ENCODE measurements around the gene SLC35G6. TPM values are rescaled to one million over a fixed set of nuclear protein-coding genes. Genes with fewer than 3 reads are reported as not detected.
A peak's percentile ranks its signal among the peaks of the same experiment; 100 is the strongest.

SLC35G6 gene
- total RNA-seq, 1 experiment from 2014 or later = not detected

- in situ Hi-C loops (cut with HindIII; ENCODE audit: low pct_unique_long_range_greater_than_20kb, low sequenced_read_pairs) = no loop called here
- ATAC-seq (no peak), DNase-seq (ENCODE audit: low read depth, low spot score) (no peak)
- H3K4me3 ChIP-seq (ENCODE audit: low read depth in 2 of 2, low read length in 2 of 2) = peak overlapping the region; percentile 51 to 73
- ChIA-PET POLR2A (no interaction called here), CTCF (no interaction called here)
- intact Hi-C loops (cut with micrococcal nuclease; ENCODE audit: unreplicated experiment) = no loop called here
- peak overlapping the region; percentile 70 for H3K27ac ChIP-seq (ENCODE audit: low read length)
- H3K9me3 ChIP-seq (ENCODE audit: control insufficient read depth, insufficient read depth, low read depth, low read length) = no peaks in the 10 kb centered on the region
- H3K27me3 ChIP-seq (ENCODE audit: control insufficient read depth, insufficient read depth, low read length) = no peaks in the 10 kb centered on the region
- no TSS peak for BruUV-seq (replicated peaks)
- H3K4me1 ChIP-seq (ENCODE audit: control insufficient read depth, insufficient read depth, low read length) = peaks cover 18% of the 10 kb centered on the region
- TF ChIP-seq REST (IDR thresholded peaks at IDR 0.05; ENCODE audit: insufficient read depth in 1 of 2, low read depth in 2 of 2, low read length in 1 of 2) (no peak), POLR2AphosphoS5 (IDR thresholded peaks at IDR 0.05; ENCODE audit: low read depth, low read length) (no peak), SIN3A (IDR thresholded peaks at IDR 0.05; ENCODE audit: borderline replicate concordance, insufficient read depth, low read depth, low read length) (no peak), TCF7L2 (IDR thresholded peaks at IDR 0.05; ENCODE audit: low read depth, low read length) (no peak)
- TF ChIP-seq, protein P1, sequence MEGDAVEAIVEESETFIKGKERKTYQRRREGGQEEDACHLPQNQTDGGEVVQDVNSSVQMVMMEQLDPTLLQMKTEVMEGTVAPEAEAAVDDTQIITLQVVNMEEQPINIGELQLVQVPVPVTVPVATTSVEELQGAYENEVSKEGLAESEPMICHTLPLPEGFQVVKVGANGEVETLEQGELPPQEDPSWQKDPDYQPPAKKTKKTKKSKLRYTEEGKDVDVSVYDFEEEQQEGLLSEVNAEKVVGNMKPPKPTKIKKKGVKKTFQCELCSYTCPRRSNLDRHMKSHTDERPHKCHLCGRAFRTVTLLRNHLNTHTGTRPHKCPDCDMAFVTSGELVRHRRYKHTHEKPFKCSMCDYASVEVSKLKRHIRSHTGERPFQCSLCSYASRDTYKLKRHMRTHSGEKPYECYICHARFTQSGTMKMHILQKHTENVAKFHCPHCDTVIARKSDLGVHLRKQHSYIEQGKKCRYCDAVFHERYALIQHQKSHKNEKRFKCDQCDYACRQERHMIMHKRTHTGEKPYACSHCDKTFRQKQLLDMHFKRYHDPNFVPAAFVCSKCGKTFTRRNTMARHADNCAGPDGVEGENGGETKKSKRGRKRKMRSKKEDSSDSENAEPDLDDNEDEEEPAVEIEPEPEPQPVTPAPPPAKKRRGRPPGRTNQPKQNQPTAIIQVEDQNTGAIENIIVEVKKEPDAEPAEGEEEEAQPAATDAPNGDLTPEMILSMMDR (IDR thresholded peaks at IDR 0.05) = no peak
- no peaks in the 10 kb centered on the region for H3K36me3 ChIP-seq (ENCODE audit: control insufficient read depth, insufficient read depth, low read length)
Measured at GRCh38 chr17:7440113-7440833, 41.0 kb upstream of the SLC35G6 start.

GRCh38 chr17:7440834-7441195 is 40.4 kb upstream of the SLC35G6 start:
- DNase-seq (ENCODE audit: low read depth, low spot score) (no peak), ATAC-seq (no peak)
- no peaks in the 10 kb centered on the region for H3K36me3 ChIP-seq (ENCODE audit: control insufficient read depth, insufficient read depth, low read length)
- CTCF ChIA-PET = interaction anchor here (0.6 to 0.8 kb wide), 3 partner anchors 85 to 120 kb away, joined by 3 to 5 read pairs (median 4); no protein-coding TSS in a partner anchor
- H3K27me3 ChIP-seq (ENCODE audit: control insufficient read depth, insufficient read depth, low read length) = no peaks in the 10 kb centered on the region
- no TSS peak for BruUV-seq (replicated peaks)
- H3K9me3 ChIP-seq (ENCODE audit: control insufficient read depth, insufficient read depth, low read depth, low read length) = no peaks in the 10 kb centered on the region
- in situ Hi-C loops (cut with HindIII; ENCODE audit: low pct_unique_long_range_greater_than_20kb, low sequenced_read_pairs) (no loop called here), intact Hi-C loops (cut with micrococcal nuclease; ENCODE audit: unreplicated experiment) (no loop called here)
- POLR2A ChIA-PET = interaction anchor here (0.5 to 0.7 kb wide), 3 partner anchors 10 to 17 kb away, joined by 3 to 16 read pairs (median 6); no protein-coding TSS in a partner anchor
- H3K4me3 ChIP-seq (ENCODE audit: low read depth in 2 of 2, low read length in 2 of 2) = peak overlapping the region; percentile 51 to 73
- H3K27ac ChIP-seq (ENCODE audit: low read length) = peak overlapping the region; percentile 66
- TF ChIP-seq, protein P1 (IDR thresholded peaks at IDR 0.05) = no peak
- no peak for TF ChIP-seq SIN3A (IDR thresholded peaks at IDR 0.05; ENCODE audit: borderline replicate concordance, insufficient read depth, low read depth, low read length)
- TF ChIP-seq REST (IDR thresholded peaks at IDR 0.05; ENCODE audit: insufficient read depth in 1 of 2, low read depth in 2 of 2, low read length in 1 of 2) = no peak
- no peak for TF ChIP-seq TCF7L2 (IDR thresholded peaks at IDR 0.05; ENCODE audit: low read depth, low read length)
- TF ChIP-seq POLR2AphosphoS5 (IDR thresholded peaks at IDR 0.05; ENCODE audit: low read depth, low read length) = no peak
- H3K4me1 ChIP-seq (ENCODE audit: control insufficient read depth, insufficient read depth, low read length) = peaks cover 18% of the 10 kb centered on the region
